ENCODE data around the gene CCDC15.

- TF ChIP-seq, protein P1, sequence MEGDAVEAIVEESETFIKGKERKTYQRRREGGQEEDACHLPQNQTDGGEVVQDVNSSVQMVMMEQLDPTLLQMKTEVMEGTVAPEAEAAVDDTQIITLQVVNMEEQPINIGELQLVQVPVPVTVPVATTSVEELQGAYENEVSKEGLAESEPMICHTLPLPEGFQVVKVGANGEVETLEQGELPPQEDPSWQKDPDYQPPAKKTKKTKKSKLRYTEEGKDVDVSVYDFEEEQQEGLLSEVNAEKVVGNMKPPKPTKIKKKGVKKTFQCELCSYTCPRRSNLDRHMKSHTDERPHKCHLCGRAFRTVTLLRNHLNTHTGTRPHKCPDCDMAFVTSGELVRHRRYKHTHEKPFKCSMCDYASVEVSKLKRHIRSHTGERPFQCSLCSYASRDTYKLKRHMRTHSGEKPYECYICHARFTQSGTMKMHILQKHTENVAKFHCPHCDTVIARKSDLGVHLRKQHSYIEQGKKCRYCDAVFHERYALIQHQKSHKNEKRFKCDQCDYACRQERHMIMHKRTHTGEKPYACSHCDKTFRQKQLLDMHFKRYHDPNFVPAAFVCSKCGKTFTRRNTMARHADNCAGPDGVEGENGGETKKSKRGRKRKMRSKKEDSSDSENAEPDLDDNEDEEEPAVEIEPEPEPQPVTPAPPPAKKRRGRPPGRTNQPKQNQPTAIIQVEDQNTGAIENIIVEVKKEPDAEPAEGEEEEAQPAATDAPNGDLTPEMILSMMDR (IDR thresholded peaks at IDR 0.05; ENCODE audit: poor library complexity), result no peak
- no peak for TF ChIP-seq EZH2 (IDR thresholded peaks at IDR 0.05; ENCODE audit: borderline replicate concordance)
- TF ChIP-seq EZH2phosphoT487 (IDR thresholded peaks at IDR 0.05; ENCODE audit: low read depth, severe bottlenecking, unreplicated experiment), result no peak
These were observed 95.3 kb downstream of the CCDC15 start for GRCh38 chr11:125049164-125049792.
